Measurements from ENCODE around the gene MAST4. TPM values are rescaled to one million over a fixed set of nuclear protein-coding genes. Genes with fewer than 3 reads are reported as not detected.

The MAST4 gene
- total and polyA plus RNA-seq, 2 of the 8 experiments (the other 6 are each of a cell fraction or from before 2014, with no cell fraction given) = 1.5 to 2.6 TPM

DNA sequence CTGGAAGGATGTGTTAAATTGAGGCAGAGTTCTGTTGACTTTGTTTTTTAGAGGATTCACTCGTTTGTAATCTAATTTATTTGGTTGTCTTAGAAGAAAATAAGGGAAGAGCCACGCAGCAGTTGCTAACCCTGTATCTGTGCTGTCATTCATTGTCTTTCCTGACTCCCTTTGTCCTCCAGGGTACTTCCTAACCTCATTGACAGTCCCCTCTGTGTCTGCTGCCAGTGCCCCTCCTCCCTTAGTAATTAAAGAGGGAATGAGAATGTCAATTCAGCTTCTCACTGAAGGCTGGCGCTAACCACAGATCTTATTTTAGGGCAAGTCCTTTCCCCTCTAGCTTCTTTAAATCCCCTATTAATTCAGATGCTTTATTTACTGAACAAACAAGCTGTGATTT lies 84.0 kb downstream of the MAST4 start:
- Histone ChIP-seq H3K4me1 (replicated peaks in 1 of 4; ENCODE audit: control insufficient read depth in 3 of 4, insufficient read depth in 4 of 4, low read length in 3 of 4) (peaks cover 0 to 2% (median 0%) of the 10 kb centered on the region in 4 experiments; a peak in 2 of 7 replicates), H4K91ac (replicated peaks; ENCODE audit: insufficient read length, low read length) (no peak overlapping the region), H2BK20ac (ENCODE audit: low read length) (no peak overlapping the region), H3K79me2 (ENCODE audit: control insufficient read depth in 1 of 2, insufficient read depth in 2 of 2, low read length in 2 of 2) (no peaks in the 10 kb centered on the region), H3K27me3 (replicated peaks in 1 of 4; ENCODE audit: control insufficient read depth in 3 of 4, extremely low read depth in 1 of 4, insufficient read depth in 3 of 4, low read length in 3 of 4) (peaks cover 0 to 2% (median 0%) of the 10 kb centered on the region in 4 experiments; a peak in 3 of 7 replicates), H3K4me2 (ENCODE audit: insufficient read depth in 1 of 2, low read depth in 2 of 2, low read length in 2 of 2) (no peak overlapping the region), H2BK5ac (ENCODE audit: low read depth, low read length) (no peak overlapping the region), H3K4me3 (ENCODE audit: extremely low read depth in 1 of 4, insufficient read depth in 2 of 4, low read depth in 3 of 4, low read length in 4 of 4) (no peak overlapping the region), H2BK12ac (ENCODE audit: low read depth, low read length) (no peak overlapping the region), H4K8ac (ENCODE audit: extremely low read depth, insufficient read depth, low read length) (no peak overlapping the region), H3K79me1 (ENCODE audit: low read depth, low read length) (no peaks in the 10 kb centered on the region), H3K9me3 (ENCODE audit: insufficient read depth in 2 of 2, low read depth in 1 of 2, low read length in 1 of 2) (no peaks in the 10 kb centered on the region), H3K56ac (replicated peaks; ENCODE audit: insufficient read length, low read depth, low read length) (no peak overlapping the region), H3K36me3 (ENCODE audit: control insufficient read depth in 2 of 4, insufficient read depth in 4 of 4, low read length in 3 of 4) (no peaks in the 10 kb centered on the region), H3K9ac (replicated peaks in 1 of 4; ENCODE audit: extremely low read depth in 1 of 4, low read depth in 3 of 4, low read length in 3 of 4) (no peak overlapping the region), H2AK5ac (ENCODE audit: low read depth, low read length) (no peak overlapping the region), H3K14ac (ENCODE audit: insufficient read length) (no peak overlapping the region), H3K18ac (ENCODE audit: extremely low read depth, low read length) (no peak overlapping the region), H2AFZ (ENCODE audit: low read length) (no peak overlapping the region), H3K27ac (ENCODE audit: low read depth, low read length) (no peak overlapping the region), H2BK15ac (ENCODE audit: low read length) (no peak overlapping the region), H2BK120ac (replicated peaks; ENCODE audit: low read depth, low read length) (no peak overlapping the region), H4K20me1 (replicated peaks in 1 of 2; ENCODE audit: control insufficient read depth in 1 of 2, insufficient read depth in 2 of 2, low read length in 2 of 2) (no peaks in the 10 kb centered on the region), H3K23ac (ENCODE audit: insufficient read length) (no peak overlapping the region), H3K23me2 (ENCODE audit: low read depth, low read length) (no peaks in the 10 kb centered on the region), H3K4ac (replicated peaks; ENCODE audit: insufficient read length, low read depth, low read length) (no peak overlapping the region), H4K5ac (ENCODE audit: insufficient read length, low read depth, low read length) (no peak overlapping the region)
- no peak for DNase-seq (ENCODE audit: low read depth in 1 of 2, low spot score in 2 of 2)
- CTCF ChIA-PET (ENCODE audit: partially characterized antibody) = interaction anchor here (0.7 to 2.0 kb wide), 10 partner anchors 9 to 441 kb away, joined by 3 to 10 read pairs (median 4); no protein-coding TSS in a partner anchor
- FAIRE-seq = no peak
- 56% methylated on average over 3 of the region's 3 CpGs; no CpG with 5 or more reads in 1 of the 2 experiments for WGBS, 2 experiments (ENCODE audit: extremely low coverage in 1 of 2, insufficient coverage in 1 of 2, insufficient read length in 1 of 2, insufficient replicate concordance in 2 of 2, low coverage in 1 of 2, low lambda C conversion rate in 2 of 2, missing lambda C conversion rate in 1 of 2)
- POLR2A ChIA-PET (ENCODE audit: partially characterized antibody) = no interaction called here
- no peak for TF ChIP-seq SP2 (IDR thresholded peaks at IDR 0.05; ENCODE audit: low read length)
- no peak for TF ChIP-seq TBP (IDR thresholded peaks at IDR 0.05; ENCODE audit: low read depth, low read length)
- no peak for TF ChIP-seq BRCA1 (IDR thresholded peaks at IDR 0.05; ENCODE audit: low read depth, low read length)
- TF ChIP-seq SIN3A (conservative IDR thresholded peaks at IDR 0.05 in 1 of 2, IDR thresholded peaks at IDR 0.05 in 1 of 2; ENCODE audit: low read depth in 1 of 2, low read length in 2 of 2) = no peak
- no peak for TF ChIP-seq SP4 (IDR thresholded peaks at IDR 0.05; ENCODE audit: low read length)
- TF ChIP-seq RXRA (IDR thresholded peaks at IDR 0.05; ENCODE audit: insufficient read depth, low read depth, low read length) = no peak
- no peak for TF ChIP-seq BCL11A (IDR thresholded peaks at IDR 0.05; ENCODE audit: low read depth in 2 of 2, low read length in 2 of 2)
- TF ChIP-seq RNF2 (IDR thresholded peaks at IDR 0.05; ENCODE audit: borderline replicate concordance, low read depth, low read length, missing control alignments, poor library complexity, severe bottlenecking) = no peak
- TF ChIP-seq RBBP5 (IDR thresholded peaks at IDR 0.05; ENCODE audit: borderline replicate concordance, low read depth, low read length) = no peak
- no peak for TF ChIP-seq GTF2F1 (IDR thresholded peaks at IDR 0.05; ENCODE audit: borderline replicate concordance, low read depth, low read length)
- TF ChIP-seq RFX5 (IDR thresholded peaks at IDR 0.05; ENCODE audit: borderline replicate concordance, low read depth, low read length) = no peak
- TF ChIP-seq SAP30 (IDR thresholded peaks at IDR 0.05; ENCODE audit: insufficient read depth, insufficient replicate concordance, low read length) = no peak
- TF ChIP-seq SIRT6 (IDR thresholded peaks at IDR 0.05; ENCODE audit: low read length) = no peak
- no peak for TF ChIP-seq SP1 (IDR thresholded peaks at IDR 0.05; ENCODE audit: low read depth, low read length)

All from H1 (cell line).